Measurements from ENCODE around the gene ANKRD34B.

- TF ChIP-seq CTCF (IDR thresholded peaks at IDR 0.05), result no peak
- TF ChIP-seq NFE2L1 (CRISPR knock-in tag; IDR thresholded peaks at IDR 0.05), result no peak
- no peak for TF ChIP-seq PREB (CRISPR knock-in tag; IDR thresholded peaks at IDR 0.05; ENCODE audit: borderline replicate concordance)
- TF ChIP-seq ZBTB21 (CRISPR knock-in tag; IDR thresholded peaks at IDR 0.05; ENCODE audit: borderline replicate concordance), result no peak
- no peak for TF ChIP-seq JUN (CRISPR knock-in tag; IDR thresholded peaks at IDR 0.05)
- TF ChIP-seq FOXP1 (CRISPR knock-in tag; IDR thresholded peaks at IDR 0.05; ENCODE audit: borderline replicate concordance), result no peak
- TF ChIP-seq ZNF317 (CRISPR knock-in tag; IDR thresholded peaks at IDR 0.05; ENCODE audit: borderline replicate concordance, low read depth), result no peak
- no peak for TF ChIP-seq PRDM15 (CRISPR knock-in tag; IDR thresholded peaks at IDR 0.05)
- TF ChIP-seq TP53 (CRISPR knock-in tag; IDR thresholded peaks at IDR 0.05), result no peak
- no peak for TF ChIP-seq MYBL2 (CRISPR knock-in tag; IDR thresholded peaks at IDR 0.05)
Measured at GRCh38 chr5:80592761-80593160, 22.7 kb upstream of the ANKRD34B start.

Data from WTC11 (cell line).